GM12878 (cell line): ENCODE measurements around the gene FKRP. TPM values are rescaled to one million over a fixed set of nuclear protein-coding genes. Genes with fewer than 3 reads are reported as not detected.

Source experiments
- CHD2 ChIP-seq: IDR thresholded peaks from 2 replicates; pipeline ENCODE4 v1.6.1; 2011; ENCODE audit warnings: low read depth, low read length, improper control_type of control experiment, borderline replicate concordance
- E2F4 ChIP-seq: IDR thresholded peaks from 2 replicates; pipeline ENCODE4 v1.6.1; 2012; ENCODE audit warnings: low read depth, low read length, improper control_type of control experiment
- ELK1 ChIP-seq: IDR thresholded peaks from 2 replicates; pipeline ENCODE4 v1.6.1; 2012; ENCODE audit warnings: low read depth, low read length, improper control_type of control experiment
- ETV6 ChIP-seq, 2 experiments: fragments of 450-650 bp in 1 of 2; IDR thresholded peaks in 1 of 2; conservative IDR thresholded peaks in 1 of 2; 2 replicates each; pipeline ENCODE4 v1.6.1; 2014; ENCODE audit warnings: antibody characterized with exemption in 1 of 2, borderline replicate concordance in 1 of 2, low read depth in 1 of 2, mild to moderate bottlenecking in 1 of 2, moderate library complexity in 1 of 2
- FOXK2 ChIP-seq: fragments of 450-650 bp; IDR thresholded peaks from 2 replicates; pipeline ENCODE4 v1.6.1; 2017; ENCODE audit warnings: mild to moderate bottlenecking, moderate library complexity
- FOXM1 ChIP-seq: IDR thresholded peaks from 2 replicates; pipeline ENCODE4 v1.6.1; 2012; ENCODE audit warnings: low read depth, mild to moderate bottlenecking, inconsistent platforms, low read length, moderate library complexity
- MTA2 ChIP-seq: fragments of 450-650 bp; IDR thresholded peaks from 2 replicates; pipeline ENCODE4 v1.6.1; 2016; ENCODE audit warnings: low read depth, mild to moderate bottlenecking, moderate library complexity
- NFYA ChIP-seq: IDR thresholded peaks from 2 replicates; pipeline ENCODE4 v1.6.1; 2011; ENCODE audit warnings: low read depth, mild to moderate bottlenecking, low read length, improper control_type of control experiment, borderline replicate concordance
- PAX8 ChIP-seq: fragments of 450-650 bp; IDR thresholded peaks from 2 replicates; pipeline ENCODE4 v1.6.1; 2017; ENCODE audit warnings: mild to moderate bottlenecking, moderate library complexity
- PRDM15 ChIP-seq: fragments of 450-650 bp; formaldehyde crosslinking; IDR thresholded peaks from 2 replicates; pipeline ENCODE4 v1.4.0; 2020; ENCODE audit warnings: mild to moderate bottlenecking, moderate library complexity
- RB1 ChIP-seq: fragments of 450-650 bp; formaldehyde crosslinking; IDR thresholded peaks from 2 replicates; pipeline ENCODE4 v1.6.1; 2017; ENCODE audit warnings: mild to moderate bottlenecking, borderline replicate concordance
- SKIL ChIP-seq: fragments of 450-650 bp; IDR thresholded peaks from 2 replicates; pipeline ENCODE4 v1.6.1; 2017; ENCODE audit warnings: mild to moderate bottlenecking, low read depth, inconsistent platforms; ENCODE audit not compliant: poor library complexity, severe bottlenecking
- SMARCA5 ChIP-seq: fragments of 450-650 bp; IDR thresholded peaks from 2 replicates; pipeline ENCODE4 v1.6.1; 2017; ENCODE audit warnings: mild to moderate bottlenecking
- SREBF1 ChIP-seq: IDR thresholded peaks from 2 replicates; pipeline ENCODE4 v1.6.1; 2012; ENCODE audit warnings: mild to moderate bottlenecking, low read length
- SRF ChIP-seq, 2 experiments: IDR thresholded peaks; 2 replicates each; pipeline ENCODE4 v1.6.1; 2011; ENCODE audit warnings: low read depth in 2 of 2, low read length in 2 of 2, mild to moderate bottlenecking in 1 of 2, moderate library complexity in 1 of 2
- STAT1 ChIP-seq: fragments of 450-650 bp; conservative IDR thresholded peaks from 2 replicates; pipeline ENCODE4 v1.6.1; 2014; ENCODE audit warnings: antibody characterized with exemption, mild to moderate bottlenecking
- ZNF687 ChIP-seq: fragments of 450-650 bp; IDR thresholded peaks from 2 replicates; pipeline ENCODE4 v1.6.1; 2017; ENCODE audit warnings: mild to moderate bottlenecking, moderate library complexity
- polyA plus RNA-seq, 11 experiments: library from polyadenylated mRNA; depleted of rRNA in 4 of 11; unstranded in 6 of 11; stranded (reverse) in 5 of 11; fragments of >200 nt; fragmentation: Nextera tagmentation in 4 of 11; fragmentation: Illumina TruSeq in 1 of 11; extraction: Ambion mirVana in 4 of 11; extraction: Trizol in 1 of 11; gene quantifications; 1 replicate in 1 of 11; 2 replicates in 10 of 11; pipeline versions ENCODE4 v1.2.1 to v1.2.3, GENCODE V29; 2011 to 2016; ENCODE audit warnings: inconsistent platforms in 2 of 11, missing spikeins in 2 of 11, low read depth in 1 of 11
- total RNA-seq, 4 experiments: library from RNA; depleted of rRNA in 3 of 4; stranded (reverse); fragments of >200 nt in 3 of 4; fragmentation: Illumina TruSeq in 1 of 4; extraction: Trizol in 1 of 4; gene quantifications; 2 replicates each; pipeline versions ENCODE4 v1.2.1 to v1.2.3, GENCODE V29; 2013 to 2021

FKRP gene
- total and polyA plus RNA-seq, 10 of the 15 experiments (the other 5 are each of a cell fraction or from before 2014, with no cell fraction given), result 1.3 to 14.1 (median 7.8) TPM

- no peak for TF ChIP-seq ETV6 (conservative IDR thresholded peaks at IDR 0.05 in 1 of 2, IDR thresholded peaks at IDR 0.05 in 1 of 2; ENCODE audit: borderline replicate concordance in 1 of 2, low read depth in 1 of 2)
- no peak for TF ChIP-seq SKIL
- no peak for TF ChIP-seq ELK1
- no peak for TF ChIP-seq SMARCA5
- TF ChIP-seq E2F4, result no peak
- no peak for TF ChIP-seq FOXK2
- 0 out of 2 replicates have a peak, but pooled peaks have one; percentile 41 for TF ChIP-seq RB1
- no peak for TF ChIP-seq MTA2
- no peak for TF ChIP-seq FOXM1
- no peak for TF ChIP-seq PRDM15 (CRISPR knock-in tag)
- TF ChIP-seq CHD2, result 0 out of 2 replicates have a peak, but pooled peaks have one; percentile 45
- no peak for TF ChIP-seq NFYA
- TF ChIP-seq STAT1, result no peak
- TF ChIP-seq PAX8, result no peak
- TF ChIP-seq ZNF687, result no peak
- no peak for TF ChIP-seq SRF (IDR thresholded peaks at IDR 0.05; ENCODE audit: low read depth in 2 of 2, low read length in 2 of 2)
- TF ChIP-seq SREBF1, result no peak
These were observed 28.7 kb upstream of the FKRP start, which contains the start of gene PRKD2 (continued) for GRCh38 chr19:46717034-46717715.
